Mammary epithelial cell (primary cell): ENCODE data around the gene MRPS33.

Experiments
- CTCF ChIP-seq, 2 donors: IDR thresholded peaks in 1 of 2; conservative IDR thresholded peaks in 1 of 2; 2 replicates each; pipeline ENCODE4 v1.5.1; 2011 to 2012; ENCODE audit warnings: inconsistent platforms in 2 of 2, low read length in 2 of 2, mild to moderate bottlenecking in 2 of 2, control low read depth in 1 of 2, low read depth in 1 of 2; ENCODE audit not compliant: insufficient read depth in 1 of 2; ENCODE audit errors: extremely low read depth in 1 of 2
- EZH2 ChIP-seq: IDR thresholded peaks from 2 replicates; pipeline ENCODE4 v1.6.1; 2012; ENCODE audit warnings: low read length, inconsistent platforms, borderline replicate concordance

GRCh38 chr7:141053626-141054025 lies 38.9 kb upstream of the MRPS33 start:
- no peak for TF ChIP-seq CTCF (conservative IDR thresholded peaks at IDR 0.05 in 1 of 2, IDR thresholded peaks at IDR 0.05 in 1 of 2; ENCODE audit: extremely low read depth in 1 of 2, insufficient read depth in 1 of 2, low read depth in 1 of 2, low read length in 2 of 2)
- TF ChIP-seq EZH2 = no peak
